DOHH2 (cell line): Measurements from ENCODE around the gene NDUFA12.

Experiments used
- H3F3A ChIP-seq: fragments of 200-600 bp; sonication (generic), shearing (Covaris generic); 2 replicates; pipeline ENCODE4 v1.6.0; 2016; ENCODE audit warnings: antibody characterized with exemption, mild to moderate bottlenecking; ENCODE audit not compliant: control insufficient read depth, insufficient read depth
- H3K27ac ChIP-seq: fragments of 200-600 bp; sonication (generic); 2 replicates; pipeline ENCODE4 v1.5.1; 2014; ENCODE audit warnings: low read depth, mild to moderate bottlenecking, low read length, moderate library complexity
- H3K27me3 ChIP-seq: fragments of 200-600 bp; sonication (generic); 2 replicates; pipeline ENCODE4 v1.6.1; 2014; ENCODE audit warnings: mild to moderate bottlenecking, low read length, mixed read lengths; ENCODE audit not compliant: control insufficient read depth
- H3K36me3 ChIP-seq: fragments of 200-600 bp; sonication (generic); 2 replicates; pipeline ENCODE4 v1.6.1; 2014; ENCODE audit warnings: mild to moderate bottlenecking, low read length, moderate library complexity, mixed read lengths; ENCODE audit not compliant: control insufficient read depth
- H3K4me1 ChIP-seq: fragments of 200-600 bp; sonication (generic); 2 replicates; pipeline ENCODE4 v1.6.1; 2014; ENCODE audit warnings: mild to moderate bottlenecking, low read length, mixed read lengths; ENCODE audit not compliant: control insufficient read depth
- H3K4me2 ChIP-seq: fragments of 200-600 bp; sonication (generic); 2 replicates; pipeline ENCODE4 v1.6.0; 2014; ENCODE audit warnings: mild to moderate bottlenecking, low read length, moderate library complexity
- H3K4me3 ChIP-seq: fragments of 200-600 bp; sonication (generic); 2 replicates; pipeline ENCODE4 v1.5.1; 2014; ENCODE audit warnings: mild to moderate bottlenecking, low read length, mixed read lengths
- H3K79me2 ChIP-seq: fragments of 200-600 bp; sonication (generic); 2 replicates; pipeline ENCODE4 v1.6.1; 2014; ENCODE audit warnings: mild to moderate bottlenecking, low read length, mixed read lengths; ENCODE audit not compliant: control insufficient read depth
- H3K9me2 ChIP-seq: fragments of 200-600 bp; sonication (generic); replicated peaks from 2 replicates; pipeline ENCODE4 v1.6.1; 2014; ENCODE audit warnings: mild to moderate bottlenecking, low read length, mixed read lengths; ENCODE audit not compliant: control insufficient read depth
- H3K9me3 ChIP-seq: fragments of 200-600 bp; sonication (generic); 2 replicates; pipeline ENCODE4 v1.6.1; 2014; ENCODE audit warnings: antibody characterized with exemption, low read length, mixed read lengths; ENCODE audit not compliant: control insufficient read depth, insufficient read depth
- H4K20me1 ChIP-seq: fragments of 200-600 bp; sonication (generic); 2 replicates; pipeline ENCODE4 v1.6.0; 2014; ENCODE audit warnings: low read depth, mild to moderate bottlenecking, antibody characterized with exemption, low read length, moderate library complexity; ENCODE audit not compliant: control insufficient read depth, insufficient read depth
- CTCF ChIP-seq: fragments of 200-600 bp; sonication (generic); IDR thresholded peaks from one replicate; pipeline ENCODE4 v1.5.1; 2014; ENCODE audit warnings: antibody characterized with exemption, mild to moderate bottlenecking, low read depth, low read length; ENCODE audit not compliant: poor library complexity, severe bottlenecking
- EZH2phosphoT487 ChIP-seq: fragments of 200-600 bp; sonication (generic); IDR thresholded peaks from 2 replicates; pipeline ENCODE4 v1.6.1; 2017; ENCODE audit warnings: borderline replicate concordance, mild to moderate bottlenecking, antibody characterized with exemption, low read length, moderate library complexity, mixed read lengths

Gene NDUFA12

GRCh38 chr12:94961911-94962310 is 41.6 kb downstream of the NDUFA12 start:
- H3K79me2 ChIP-seq = no peaks in the 10 kb centered on the region
- TF ChIP-seq CTCF (no peak), EZH2phosphoT487 (no peak)

GRCh38 chr12:94961256-94961824 is 42.2 kb downstream of the NDUFA12 start:
- Histone ChIP-seq H3K27me3 (0 out of 2 replicates have a peak, but pooled peaks cover 2% of the 10 kb centered on the region), H3K9me2 (no peaks in the 10 kb centered on the region), H3K4me2 (no peak overlapping the region), H3K4me1 (no peaks in the 10 kb centered on the region), H3F3A (no peaks in the 10 kb centered on the region), H3K27ac (no peak overlapping the region), H3K36me3 (no peaks in the 10 kb centered on the region), H3K9me3 (no peaks in the 10 kb centered on the region), H3K4me3 (no peak overlapping the region), H3K79me2 (no peaks in the 10 kb centered on the region), H4K20me1 (no peaks in the 10 kb centered on the region)
- no peak for TF ChIP-seq CTCF
- TF ChIP-seq EZH2phosphoT487 = no peak

More at GRCh38 chr12:94961911-94962310, 41.6 kb downstream of the NDUFA12 start:
- Histone ChIP-seq H3K4me1 (no peaks in the 10 kb centered on the region), H3F3A (no peaks in the 10 kb centered on the region), H3K4me2 (no peak overlapping the region), H3K27me3 (0 out of 2 replicates have a peak, but pooled peaks cover 2% of the 10 kb centered on the region), H3K9me3 (no peaks in the 10 kb centered on the region), H3K27ac (no peak overlapping the region), H3K36me3 (no peaks in the 10 kb centered on the region), H3K9me2 (no peaks in the 10 kb centered on the region), H4K20me1 (no peaks in the 10 kb centered on the region), H3K4me3 (no peak overlapping the region)

GRCh38 chr12:94957006-94957405 is 46.5 kb downstream of the NDUFA12 start:
- H3K4me2 ChIP-seq = no peak overlapping the region
- H3F3A ChIP-seq = no peaks in the 10 kb centered on the region
- H3K27me3 ChIP-seq = peaks cover 10% of the 10 kb centered on the region
- no peaks in the 10 kb centered on the region for H3K4me1 ChIP-seq
- no peaks in the 10 kb centered on the region for H4K20me1 ChIP-seq
- H3K4me3 ChIP-seq = no peak overlapping the region
- no peaks in the 10 kb centered on the region for H3K9me3 ChIP-seq
- H3K79me2 ChIP-seq = no peaks in the 10 kb centered on the region
- H3K36me3 ChIP-seq = no peaks in the 10 kb centered on the region
- no peak overlapping the region for H3K27ac ChIP-seq
- H3K9me2 ChIP-seq = no peaks in the 10 kb centered on the region
- TF ChIP-seq EZH2phosphoT487 (no peak), CTCF (no peak)
